ENCODE results near the gene NR5A2.
"Not testable (repeated sequence)": the region's sequence is repeated elsewhere in the genome, so short reads cannot be mapped to it uniquely, and the experiment has no call there.

NR5A2 gene

GRCh38 chr1:200166411-200166810 is 138.9 kb downstream of the NR5A2 start:
- no peak for DNase-seq

- DNase-seq = no peak
These were observed 141.4 kb downstream of the NR5A2 start for GRCh38 chr1:200168926-200169325.

GRCh38 chr1:200172311-200172710 is 144.8 kb downstream of the NR5A2 start:
- no peak for DNase-seq

DNA sequence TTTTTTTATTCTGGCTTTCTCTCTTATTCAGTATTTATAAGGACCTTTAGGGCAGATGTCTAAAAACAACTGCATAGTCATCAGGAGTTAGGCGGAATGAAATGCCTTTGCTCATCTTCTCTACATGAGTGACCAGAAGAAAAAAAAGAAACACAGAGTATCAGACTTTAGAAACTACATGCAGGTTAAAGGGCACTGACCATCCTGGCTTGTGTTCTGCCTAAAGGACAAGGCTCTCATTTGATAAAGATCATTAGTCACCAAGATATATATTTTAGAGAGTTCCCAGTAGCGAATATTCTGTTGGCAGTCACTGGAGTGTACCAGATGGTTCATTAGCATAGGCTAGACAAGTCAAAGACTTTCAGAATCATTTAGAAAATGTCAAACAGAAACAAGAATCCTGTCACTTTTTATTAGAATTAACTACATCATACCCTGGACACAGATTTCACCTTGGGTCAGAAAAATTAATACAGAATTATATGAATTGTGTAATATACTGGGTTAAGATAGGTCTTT is 145.6 kb downstream of the NR5A2 start:
- no peak for DNase-seq

DNA sequence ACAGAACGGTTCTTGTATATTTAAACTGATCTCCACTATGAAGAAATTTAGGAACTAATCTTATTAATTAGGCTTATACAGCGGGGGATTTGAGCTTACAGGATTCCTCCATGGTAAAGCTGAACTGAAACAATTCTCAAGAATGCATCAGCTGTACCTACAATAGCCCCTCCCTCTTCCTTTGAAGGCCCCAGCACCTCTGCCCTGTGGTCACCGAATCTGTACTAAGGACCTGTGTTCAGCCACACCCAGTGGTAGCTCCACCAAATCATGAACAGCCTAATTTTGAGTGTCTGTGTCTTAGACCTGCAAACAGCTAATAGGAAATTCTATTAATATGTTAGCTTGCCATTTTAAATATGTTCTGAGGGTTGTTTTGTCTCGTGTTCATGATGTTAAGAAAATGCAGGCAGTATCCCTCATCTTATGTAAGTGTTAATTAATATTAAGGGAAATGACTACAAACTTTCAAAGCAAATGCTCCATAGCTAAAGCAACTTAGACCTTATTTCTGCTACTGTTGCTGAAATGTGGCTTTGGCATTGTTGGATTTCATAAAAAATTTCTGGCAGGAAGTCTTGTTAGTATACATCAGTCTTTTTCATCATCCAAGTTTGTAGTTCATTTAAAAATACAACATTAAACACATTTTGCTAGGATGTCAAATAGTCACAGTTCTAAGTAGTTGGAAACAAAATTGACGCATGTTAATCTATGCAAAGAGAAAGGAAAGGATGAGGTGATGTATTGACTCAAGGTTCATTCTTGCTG is 147.2 kb downstream of the NR5A2 start:
- no peak for DNase-seq

GRCh38 chr1:200176181-200176580 is 148.7 kb downstream of the NR5A2 start:
- no peak for DNase-seq

DNA sequence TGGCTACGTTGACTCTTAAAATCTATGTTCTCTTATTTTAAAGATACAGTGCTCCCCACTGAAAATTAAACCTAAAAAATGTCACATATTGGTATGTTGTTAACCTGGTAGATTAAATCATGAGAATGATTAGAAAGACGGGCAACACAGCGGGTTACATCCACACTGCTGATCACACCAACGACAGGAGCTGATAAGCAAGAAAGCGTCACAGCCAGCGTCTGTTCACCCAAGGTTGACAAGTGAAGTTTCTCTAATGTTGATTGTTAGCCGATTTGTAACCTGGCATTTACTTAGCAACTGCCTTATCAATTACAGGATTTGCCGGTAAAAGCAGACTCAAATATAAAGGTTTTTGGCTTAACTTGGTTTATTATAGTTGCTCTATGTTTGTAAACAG is 149.3 kb downstream of the NR5A2 start:
- no peak for DNase-seq

DNA sequence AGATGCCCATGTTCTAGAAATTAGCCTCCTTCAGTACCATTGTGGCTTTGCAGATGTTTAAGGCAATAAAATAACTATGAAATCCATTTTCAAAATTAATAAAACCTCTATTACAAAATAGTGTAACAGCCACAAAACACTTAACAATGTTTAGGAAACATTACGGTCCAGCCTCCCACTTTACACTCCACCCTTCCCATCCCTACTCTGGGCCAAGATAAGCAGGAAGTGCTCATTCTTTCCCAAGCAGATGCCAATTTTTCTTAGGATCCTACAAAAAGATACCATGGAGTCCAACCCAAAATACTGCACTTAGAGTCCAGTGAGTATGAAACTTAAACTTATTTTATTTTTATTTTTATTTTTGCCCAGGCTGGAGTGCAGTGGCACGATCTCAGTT is 150.8 kb downstream of the NR5A2 start:
- no peak for DNase-seq

- no peak for DNase-seq
These were observed 151.7 kb downstream of the NR5A2 start for GRCh38 chr1:200179126-200179780.

DNA sequence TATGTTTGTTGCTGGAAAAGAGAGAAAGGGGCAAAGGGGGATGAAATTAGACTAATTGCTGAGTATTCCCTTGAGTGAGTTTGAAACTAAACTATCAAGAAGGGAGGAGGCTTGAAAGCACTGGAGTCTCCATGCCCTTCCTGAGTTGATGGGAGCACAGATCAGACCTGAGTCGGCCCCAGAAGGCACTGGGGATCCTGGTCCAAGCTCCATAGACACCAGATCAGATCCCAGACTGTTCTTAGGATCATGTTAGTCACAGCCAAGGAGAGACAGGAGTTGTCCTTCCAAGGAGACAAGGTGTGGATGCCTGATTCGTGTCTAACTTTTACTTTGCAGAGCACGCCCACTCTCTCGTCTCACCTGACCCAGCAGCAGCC is 152.3 kb downstream of the NR5A2 start:
- no peak for DNase-seq

GRCh38 chr1:200180821-200181220 is 153.3 kb downstream of the NR5A2 start:
- no peak for DNase-seq

DNA sequence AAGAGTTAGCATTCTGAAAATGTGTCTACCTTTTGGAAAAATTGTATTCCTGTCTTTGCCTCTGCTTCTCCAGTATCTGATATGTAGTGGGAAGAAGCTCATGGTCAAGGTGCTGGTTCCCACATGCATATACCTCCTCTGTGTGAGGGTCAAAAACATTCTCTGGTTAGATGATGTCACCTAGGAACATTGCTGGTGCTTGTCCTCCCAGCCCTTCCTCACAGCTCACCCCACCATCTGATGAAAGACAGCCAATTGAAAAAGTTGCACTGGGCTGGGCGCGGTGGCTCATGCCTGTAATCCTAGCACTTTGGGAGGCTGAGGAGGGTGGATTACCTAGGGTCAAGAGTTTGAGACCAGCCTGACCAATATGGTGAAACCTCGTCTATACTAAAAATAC is 154.4 kb downstream of the NR5A2 start:
- DNase-seq = no peak

- DNase-seq = no peak
These were observed 155.2 kb downstream of the NR5A2 start for GRCh38 chr1:200182701-200183100.

- no peak for DNase-seq
These were observed 156.1 kb downstream of the NR5A2 start for GRCh38 chr1:200183637-200184036.

DNA sequence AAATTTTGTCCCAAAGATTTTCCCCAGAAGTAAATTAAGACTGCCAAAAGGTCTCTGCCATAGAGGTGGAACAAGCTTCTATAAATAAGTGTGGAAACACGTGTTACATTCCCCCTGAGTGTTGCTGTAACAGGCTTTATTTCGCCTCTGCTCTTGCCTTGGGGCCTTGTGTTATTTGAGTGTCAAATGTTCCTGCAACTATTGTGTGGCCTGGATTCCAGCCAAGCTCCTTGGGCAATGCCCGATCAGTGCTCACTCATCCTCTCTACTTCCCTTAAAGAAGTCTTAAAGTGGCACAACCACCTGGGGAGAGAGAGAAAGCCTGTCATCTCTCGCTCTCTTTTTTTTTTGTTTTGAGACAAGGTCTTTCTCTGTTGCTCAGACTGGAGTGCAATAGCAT is 156.7 kb downstream of the NR5A2 start:
- no peak for DNase-seq

DNA sequence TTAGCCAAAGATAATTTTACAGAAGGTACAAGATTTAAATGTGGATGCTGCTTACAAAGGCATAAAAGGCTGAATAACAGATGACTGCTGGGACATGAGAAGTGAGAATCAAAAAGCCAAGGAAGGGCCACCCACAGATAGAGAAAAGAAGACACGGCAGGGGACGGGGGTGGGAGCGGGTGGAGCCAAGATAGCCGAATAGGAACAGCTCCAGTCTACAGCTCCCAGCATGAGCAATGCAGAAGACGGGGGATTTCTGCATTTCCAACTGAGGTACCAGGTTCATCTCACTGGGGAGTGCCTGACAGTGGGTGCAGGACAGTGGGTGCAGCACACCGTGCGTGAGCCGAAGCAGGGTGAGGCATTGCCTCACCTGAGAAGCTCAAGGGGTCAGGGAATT is 157.7 kb downstream of the NR5A2 start:
- DNase-seq = not testable (repeated sequence)

DNA sequence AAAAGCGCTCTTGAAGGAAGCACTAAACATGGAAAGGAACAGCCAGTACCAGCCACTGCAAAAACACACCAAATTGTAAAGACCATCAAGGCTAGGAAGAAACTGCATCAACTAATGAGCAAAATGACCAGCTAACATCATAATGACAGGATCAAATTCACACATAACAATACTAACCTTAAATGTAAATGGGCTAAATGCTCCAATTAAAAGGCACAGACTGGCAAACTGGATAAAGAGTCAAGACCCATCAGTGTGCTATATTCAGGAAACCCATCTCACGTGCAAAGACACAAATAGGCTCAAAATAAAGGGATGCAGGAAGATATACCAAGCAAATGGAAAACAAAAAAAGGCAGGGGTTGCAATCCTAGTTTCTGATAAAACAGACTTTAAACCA is 159.8 kb downstream of the NR5A2 start:
- not testable (repeated sequence) for DNase-seq

- DNase-seq = no peak
These were observed 164.5 kb downstream of the NR5A2 start for GRCh38 chr1:200191993-200192392.

DNA sequence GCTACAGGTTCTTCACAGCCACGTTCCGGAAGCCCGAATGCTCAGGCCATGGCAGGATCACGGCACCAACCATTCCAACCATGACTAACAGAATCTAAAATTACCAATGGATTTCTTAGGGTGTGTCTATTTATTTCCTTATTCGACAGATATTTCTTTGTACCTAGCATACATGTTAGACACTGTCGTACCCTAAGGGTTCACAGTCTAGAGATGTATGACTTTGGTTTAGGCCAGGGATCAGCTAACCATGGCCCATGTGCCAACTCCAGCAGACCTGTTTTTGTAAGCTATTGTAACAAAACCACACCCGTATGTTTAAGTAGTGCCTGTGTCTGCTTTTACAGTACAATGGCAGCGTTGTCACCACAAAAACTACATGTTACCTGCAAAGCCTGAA is 167.0 kb downstream of the NR5A2 start:
- DNase-seq = no peak

- peak; percentile 89 for DNase-seq
These were observed 170.7 kb downstream of the NR5A2 start for GRCh38 chr1:200198236-200198635.

GRCh38 chr1:200205216-200205995 is 177.9 kb downstream of the NR5A2 start:
- DNase-seq = no peak

DNA sequence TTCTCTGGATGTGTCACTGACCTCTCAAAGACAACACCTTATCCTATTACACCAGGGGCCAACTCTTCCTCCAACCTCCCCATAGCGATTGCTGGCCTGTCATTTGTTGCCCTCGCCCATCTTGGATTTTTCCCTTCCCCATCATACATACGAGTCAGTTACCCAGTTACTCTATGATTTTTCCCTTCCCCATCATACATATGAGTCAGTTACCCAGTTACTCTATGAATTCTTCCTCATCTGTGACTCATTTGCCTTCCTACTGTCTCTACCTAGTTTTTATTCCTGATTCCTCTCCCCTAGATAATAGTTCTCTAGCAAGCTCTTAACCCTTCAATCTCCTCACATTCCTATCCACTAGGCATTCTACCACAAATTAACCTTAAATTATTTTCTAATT is 178.8 kb downstream of the NR5A2 start:
- DNase-seq = no peak

DNA sequence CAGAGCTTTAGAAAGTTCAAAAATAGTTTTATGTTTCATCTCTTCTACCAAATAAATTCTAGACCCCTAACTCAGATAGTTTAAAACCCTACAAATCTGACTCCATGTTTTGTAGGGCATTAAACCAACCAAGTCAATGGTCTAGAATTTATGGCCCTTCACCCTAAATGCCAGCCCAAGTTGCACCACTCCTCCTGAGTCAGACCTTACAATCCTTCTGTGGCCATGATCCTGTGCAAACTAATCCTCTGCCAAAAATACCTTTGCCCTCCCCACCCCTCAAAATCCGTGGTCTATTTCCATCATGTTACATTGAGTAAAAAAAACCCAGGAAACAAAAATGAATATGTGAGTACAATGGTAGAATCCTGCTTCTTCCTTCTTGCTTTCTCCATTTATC is 179.3 kb downstream of the NR5A2 start:
- DNase-seq = no peak

GRCh38 chr1:200207711-200208126 is 180.2 kb downstream of the NR5A2 start:
- no peak for DNase-seq

Data from islet precursor cell (in vitro differentiated cells).